Measurements from ENCODE around the gene CGB3.

Gene CGB3

GRCh38 chr19:49016067-49016839 lies 7.9 kb downstream of the CGB3 start:
- in situ Hi-C loops (cut with MboI; ENCODE audit: low sequenced_read_pairs) = no loop called here

- in situ Hi-C loops (cut with MboI; ENCODE audit: low sequenced_read_pairs) = no loop called here
Measured at GRCh38 chr19:49014870-49015255, 9.3 kb downstream of the CGB3 start.

GRCh38 chr19:49014123-49014869 lies 9.8 kb downstream of the CGB3 start:
- in situ Hi-C loops (cut with MboI; ENCODE audit: low sequenced_read_pairs) = no loop called here

- in situ Hi-C loops (cut with MboI; ENCODE audit: low sequenced_read_pairs) = no loop called here
Measured at GRCh38 chr19:49011194-49011593, 12.9 kb downstream of the CGB3 start.

- in situ Hi-C loops (cut with MboI; ENCODE audit: low sequenced_read_pairs) = no loop called here
Measured at GRCh38 chr19:49010453-49010852, 13.7 kb downstream of the CGB3 start.

GRCh38 chr19:49009828-49010227 lies 14.3 kb downstream of the CGB3 start:
- in situ Hi-C loops (cut with MboI; ENCODE audit: low sequenced_read_pairs) = no loop called here

GRCh38 chr19:49006905-49007304 lies 17.2 kb downstream of the CGB3 start:
- in situ Hi-C loops (cut with MboI; ENCODE audit: low sequenced_read_pairs) = no loop called here

GRCh38 chr19:49004964-49005614 lies 19.0 kb downstream of the CGB3 start:
- in situ Hi-C loops (cut with MboI; ENCODE audit: low sequenced_read_pairs) = no loop called here

GRCh38 chr19:49004133-49004532 lies 20.0 kb downstream of the CGB3 start:
- in situ Hi-C loops (cut with MboI; ENCODE audit: low sequenced_read_pairs) = no loop called here

- in situ Hi-C loops (cut with MboI; ENCODE audit: low sequenced_read_pairs) = no loop called here
Measured at GRCh38 chr19:48999481-49000325, 24.4 kb downstream of the CGB3 start.

GRCh38 chr19:48997972-48998371 lies 26.2 kb downstream of the CGB3 start:
- in situ Hi-C loops (cut with MboI; ENCODE audit: low sequenced_read_pairs) = no loop called here

- in situ Hi-C loops (cut with MboI; ENCODE audit: low sequenced_read_pairs) = no loop called here
Measured at GRCh38 chr19:48994035-48994386, 30.1 kb downstream of the CGB3 start.

GRCh38 chr19:48993175-48994034 lies 30.7 kb downstream of the CGB3 start, which contains the start of the genes GYS1 and RUVBL2:
Gene GYS1, minus strand, starts transcription at chr19:48993309. Its CDS starts 197 bp downstream, at chr19:48993112.
Gene RUVBL2, plus strand, starts transcription at chr19:48993887. Its CDS starts 25 bp downstream, at chr19:48993912.
- in situ Hi-C loops (cut with MboI; ENCODE audit: low sequenced_read_pairs) = no loop called here

- in situ Hi-C loops (cut with MboI; ENCODE audit: low sequenced_read_pairs) = no loop called here
Measured at GRCh38 chr19:48992581-48993174, 31.5 kb downstream of the CGB3 start.

GRCh38 chr19:48991873-48992580 lies 32.1 kb downstream of the CGB3 start:
- in situ Hi-C loops (cut with MboI; ENCODE audit: low sequenced_read_pairs) = no loop called here

- in situ Hi-C loops (cut with MboI; ENCODE audit: low sequenced_read_pairs) = no loop called here
Measured at GRCh38 chr19:48991011-48991609, 33.0 kb downstream of the CGB3 start.

GRCh38 chr19:48990400-48990799 lies 33.7 kb downstream of the CGB3 start:
- in situ Hi-C loops (cut with MboI; ENCODE audit: low sequenced_read_pairs) = no loop called here

- in situ Hi-C loops (cut with MboI; ENCODE audit: low sequenced_read_pairs) = no loop called here
Measured at GRCh38 chr19:48989701-48990291, 34.3 kb downstream of the CGB3 start.
